ENCODE measurements around the gene SELENON. TPM values are rescaled to one million over a fixed set of nuclear protein-coding genes. Genes with fewer than 3 reads are reported as not detected.

SELENON gene
- total and polyA plus RNA-seq, 2 of the 8 experiments (the other 6 are each of a cell fraction or from before 2014, with no cell fraction given): 43.0 to 77.6 TPM

GRCh38 chr1:25813071-25813733, 13.2 kb downstream of the SELENON start:
- H4K8ac ChIP-seq (ENCODE audit: extremely low read depth, insufficient read depth, low read length): no peak overlapping the region
- no peak overlapping the region for H3K23ac ChIP-seq (ENCODE audit: insufficient read length)
- H2BK120ac ChIP-seq (replicated peaks; ENCODE audit: low read depth, low read length): no peak overlapping the region
- CTCF ChIA-PET (ENCODE audit: partially characterized antibody): interaction anchor here (0.9 to 8.2 kb wide), 7 partner anchors 8 to 259 kb away, joined by 3 to 83 read pairs (median 4); partner anchors contain the start of gene SELENON
- no peak overlapping the region for H2BK15ac ChIP-seq (ENCODE audit: low read length)
- no peak overlapping the region for H2AFZ ChIP-seq (ENCODE audit: low read length)
- H3K4ac ChIP-seq (replicated peaks; ENCODE audit: insufficient read length, low read depth, low read length): no peak overlapping the region
- no peaks in the 10 kb centered on the region for H3K79me1 ChIP-seq (ENCODE audit: low read depth, low read length)
- H4K5ac ChIP-seq (ENCODE audit: insufficient read length, low read depth, low read length): no peak overlapping the region
- H3K9ac ChIP-seq (replicated peaks in 1 of 4; ENCODE audit: extremely low read depth in 1 of 4, low read depth in 3 of 4, low read length in 3 of 4): no peak overlapping the region
- no peak overlapping the region for H3K4me2 ChIP-seq (ENCODE audit: insufficient read depth in 1 of 2, low read depth in 2 of 2, low read length in 2 of 2)
- POLR2A ChIA-PET (ENCODE audit: partially characterized antibody): interaction anchor here (0.9 to 1.8 kb wide), 3 partner anchors 11 to 266 kb away, joined by 3 to 6 read pairs (median 3); no protein-coding TSS in a partner anchor
- H3K79me2 ChIP-seq (ENCODE audit: control insufficient read depth in 1 of 2, insufficient read depth in 2 of 2, low read length in 2 of 2): no peaks in the 10 kb centered on the region
- no peak for FAIRE-seq
- no peak overlapping the region for H3K4me3 ChIP-seq (ENCODE audit: extremely low read depth in 1 of 4, insufficient read depth in 2 of 4, low read depth in 3 of 4, low read length in 4 of 4)
- 0 out of 2 replicates have a peak overlapping the region, but pooled peaks have one; percentile 1 for H2AK5ac ChIP-seq (ENCODE audit: low read depth, low read length)
- H4K20me1 ChIP-seq (replicated peaks in 1 of 2; ENCODE audit: control insufficient read depth in 1 of 2, insufficient read depth in 2 of 2, low read length in 2 of 2): peaks cover 2 to 8% of the 10 kb centered on the region in 2 experiments
- H2BK5ac ChIP-seq (ENCODE audit: low read depth, low read length): no peak overlapping the region
- no peak overlapping the region for H3K14ac ChIP-seq (ENCODE audit: insufficient read length)
- H3K56ac ChIP-seq (replicated peaks; ENCODE audit: insufficient read length, low read depth, low read length): no peak overlapping the region
- no peak overlapping the region for H2BK20ac ChIP-seq (ENCODE audit: low read length)
- H3K27me3 ChIP-seq (replicated peaks in 1 of 4; ENCODE audit: control insufficient read depth in 3 of 4, extremely low read depth in 1 of 4, insufficient read depth in 3 of 4, low read length in 3 of 4): no peaks in the 10 kb centered on the region
- no peak overlapping the region for H3K27ac ChIP-seq (ENCODE audit: low read depth, low read length)
- H3K4me1 ChIP-seq (replicated peaks in 1 of 4; ENCODE audit: control insufficient read depth in 3 of 4, insufficient read depth in 4 of 4, low read length in 3 of 4): peaks cover 2 to 8% (median 4%) of the 10 kb centered on the region in 4 experiments; a peak in 5 of 7 replicates
- no peaks in the 10 kb centered on the region for H3K9me3 ChIP-seq (ENCODE audit: insufficient read depth in 2 of 2, low read depth in 1 of 2, low read length in 1 of 2)
- no peak overlapping the region for H3K18ac ChIP-seq (ENCODE audit: extremely low read depth, low read length)
- no peak for DNase-seq (ENCODE audit: low read depth in 1 of 2, low spot score in 2 of 2)
- WGBS, 2 experiments (ENCODE audit: extremely low coverage in 1 of 2, insufficient coverage in 1 of 2, insufficient read length in 1 of 2, insufficient replicate concordance in 2 of 2, low coverage in 1 of 2, low lambda C conversion rate in 2 of 2, missing lambda C conversion rate in 1 of 2): 76% methylated on average over 11 of the region's 11 CpGs; no CpG with 5 or more reads in 1 of the 2 experiments
- H2BK12ac ChIP-seq (ENCODE audit: low read depth, low read length): no peak overlapping the region
- H3K23me2 ChIP-seq (ENCODE audit: low read depth, low read length): no peaks in the 10 kb centered on the region
- peaks cover 0 to 18% (median 3%) of the 10 kb centered on the region in 4 experiments; a peak in 4 of 8 replicates for H3K36me3 ChIP-seq (ENCODE audit: control insufficient read depth in 2 of 4, insufficient read depth in 4 of 4, low read length in 3 of 4)
- H4K91ac ChIP-seq (replicated peaks; ENCODE audit: insufficient read length, low read length): no peak overlapping the region
- TF ChIP-seq HDAC2 (IDR thresholded peaks at IDR 0.05; ENCODE audit: borderline replicate concordance in 1 of 2, low read depth in 2 of 2, low read length in 2 of 2) (no peak), SAP30 (IDR thresholded peaks at IDR 0.05; ENCODE audit: insufficient read depth, insufficient replicate concordance, low read length) (no peak), CBX8 (IDR thresholded peaks at IDR 0.05; ENCODE audit: borderline replicate concordance, low read depth, low read length) (no peak), CTCF (IDR thresholded peaks at IDR 0.05; ENCODE audit: control extremely low read depth in 1 of 3, insufficient read depth in 1 of 3, low read depth in 1 of 3, low read length in 3 of 3) (no peak), RBBP5 (IDR thresholded peaks at IDR 0.05; ENCODE audit: borderline replicate concordance, low read depth, low read length) (no peak), HDAC6 (IDR thresholded peaks at IDR 0.05; ENCODE audit: low read depth, low read length) (no peak), MAX (IDR thresholded peaks at IDR 0.05) (no peak), CHD1 (IDR thresholded peaks at IDR 0.05; ENCODE audit: low read depth, low read length) (no peak), FOSL1 (IDR thresholded peaks at IDR 0.05; ENCODE audit: insufficient read depth, low read depth, low read length) (no peak)

Measured in H1 (cell line).